HG03066 (cell line): Measurements from ENCODE around the gene MYCBPAP.
"Not testable (repeated sequence)": the region's sequence is repeated elsewhere in the genome, so short reads cannot be mapped to it uniquely, and the experiment has no call there.

ENCODE experiments used
- ATAC-seq: cut with Tn5 transposase; IDR thresholded peaks from one replicate; pipeline ENCODE4 v1.9.1; 2021; ENCODE audit warnings: low read depth; ENCODE audit not compliant: unreplicated experiment

MYCBPAP gene

DNA sequence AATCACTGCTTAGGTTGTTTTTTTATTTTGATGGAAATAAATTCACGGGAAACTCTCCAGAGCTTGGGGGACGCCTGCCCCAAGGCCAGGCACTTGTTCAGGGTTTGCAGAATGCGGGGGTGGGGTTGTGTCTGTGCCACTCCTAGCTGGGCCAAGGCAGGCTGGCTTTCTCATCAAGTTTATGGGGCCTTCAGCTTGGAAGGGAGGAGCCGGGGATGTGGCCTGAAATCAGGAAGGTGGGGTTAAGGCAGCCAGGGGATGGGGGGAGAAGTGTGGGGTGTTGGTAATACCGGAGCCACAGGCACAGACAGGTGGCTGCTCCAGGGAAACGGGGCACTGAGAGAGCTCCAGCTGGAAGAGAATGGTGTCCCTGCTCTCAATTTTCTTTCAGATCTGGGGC lies 37.8 kb upstream of the MYCBPAP start:
- no peak for ATAC-seq

DNA sequence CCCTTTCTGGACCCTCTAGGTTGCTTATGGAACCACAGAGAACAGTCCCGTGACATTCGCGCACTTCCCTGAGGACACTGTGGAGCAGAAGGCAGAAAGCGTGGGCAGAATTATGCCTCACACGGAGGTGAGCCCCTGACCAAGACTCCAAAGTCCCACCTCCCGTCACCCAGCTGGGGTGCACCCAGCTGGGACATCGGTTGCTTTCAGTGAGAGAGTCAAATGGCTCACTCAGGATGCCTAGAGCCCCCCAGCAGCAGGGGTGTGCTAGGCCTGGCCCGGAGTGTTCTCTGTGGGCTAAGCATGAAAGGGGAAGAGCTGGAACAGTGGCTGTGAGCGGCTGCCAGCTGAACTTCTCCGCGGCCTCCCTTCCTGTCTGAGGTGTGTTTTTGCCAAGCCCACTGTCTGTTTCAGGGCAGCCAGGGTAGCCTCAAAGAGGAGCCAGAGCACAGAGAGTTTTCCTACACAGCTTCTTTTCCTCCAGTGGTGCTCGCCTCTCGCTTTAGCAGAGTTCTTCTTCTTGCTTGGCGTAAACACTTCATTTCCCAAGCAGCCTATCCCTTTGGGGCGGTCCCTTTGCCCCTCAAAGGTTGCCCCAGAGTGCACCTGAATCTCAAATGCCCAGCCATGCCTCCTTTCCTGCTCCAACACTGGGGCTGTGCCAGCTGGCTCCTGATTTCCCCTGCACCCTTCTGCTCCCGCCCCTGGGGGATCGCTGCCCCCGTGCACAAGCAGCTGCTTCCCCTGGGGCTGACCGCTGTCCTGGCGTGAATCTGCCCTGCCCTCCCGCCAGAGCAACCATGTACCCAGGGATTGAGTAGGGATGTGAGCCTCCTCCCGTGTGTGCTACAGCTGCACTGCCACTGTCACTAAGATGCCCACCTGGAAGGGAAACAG lies 37.0 kb upstream of the MYCBPAP start:
- ATAC-seq = no peak

DNA sequence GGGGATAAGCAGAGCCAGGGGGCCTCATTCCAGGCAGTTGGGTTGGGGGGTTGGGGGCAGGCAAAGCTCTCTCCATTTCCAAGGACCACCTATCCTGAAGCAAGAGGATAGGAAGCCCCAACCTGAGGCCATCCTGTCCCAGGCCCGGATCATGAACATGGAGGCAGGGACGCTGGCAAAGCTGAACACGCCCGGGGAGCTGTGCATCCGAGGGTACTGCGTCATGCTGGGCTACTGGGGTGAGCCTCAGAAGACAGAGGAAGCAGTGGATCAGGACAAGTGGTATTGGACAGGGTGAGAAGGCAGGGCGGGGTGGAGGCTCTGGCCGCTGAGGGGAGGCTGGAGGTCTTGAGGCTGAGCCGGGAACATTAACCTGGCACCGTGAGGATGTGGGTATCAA lies 36.0 kb upstream of the MYCBPAP start:
- no peak for ATAC-seq

DNA sequence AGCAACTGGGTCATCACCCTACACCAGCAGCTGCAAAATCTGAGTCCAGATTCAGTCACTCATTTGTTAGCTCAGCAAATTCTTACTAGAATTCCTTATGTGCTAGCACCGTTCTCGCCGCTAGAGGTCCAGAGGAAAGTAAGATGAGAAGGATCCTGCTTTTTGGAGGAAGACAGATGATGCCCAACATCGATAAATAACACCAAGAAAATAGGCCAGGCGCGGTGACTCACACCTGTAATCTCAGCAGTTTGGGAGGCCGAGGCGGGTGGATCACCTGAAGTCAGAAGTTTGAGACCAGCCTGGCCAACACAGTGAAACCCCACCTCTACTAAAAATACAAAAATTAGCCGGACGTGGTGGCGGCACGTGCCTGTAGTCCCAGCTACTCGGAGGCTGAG lies 35.5 kb upstream of the MYCBPAP start:
- ATAC-seq = not testable (repeated sequence)

DNA sequence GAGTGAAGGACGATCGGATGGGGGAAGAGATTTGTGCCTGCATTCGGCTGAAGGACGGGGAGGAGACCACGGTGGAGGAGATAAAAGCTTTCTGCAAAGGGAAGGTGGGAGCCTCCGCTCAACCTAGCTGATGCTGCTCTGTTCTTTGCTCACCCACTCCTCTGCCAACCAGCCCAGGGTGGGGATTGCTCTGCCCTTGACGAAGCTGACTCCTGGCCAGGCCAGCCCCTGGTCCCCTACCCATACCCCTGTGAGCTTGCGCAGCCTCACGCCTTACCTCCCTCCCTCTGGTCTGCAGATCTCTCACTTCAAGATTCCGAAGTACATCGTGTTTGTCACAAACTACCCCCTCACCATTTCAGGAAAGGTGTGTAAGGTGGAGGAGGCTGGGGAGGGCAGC lies 34.3 kb upstream of the MYCBPAP start:
- ATAC-seq = no peak

DNA sequence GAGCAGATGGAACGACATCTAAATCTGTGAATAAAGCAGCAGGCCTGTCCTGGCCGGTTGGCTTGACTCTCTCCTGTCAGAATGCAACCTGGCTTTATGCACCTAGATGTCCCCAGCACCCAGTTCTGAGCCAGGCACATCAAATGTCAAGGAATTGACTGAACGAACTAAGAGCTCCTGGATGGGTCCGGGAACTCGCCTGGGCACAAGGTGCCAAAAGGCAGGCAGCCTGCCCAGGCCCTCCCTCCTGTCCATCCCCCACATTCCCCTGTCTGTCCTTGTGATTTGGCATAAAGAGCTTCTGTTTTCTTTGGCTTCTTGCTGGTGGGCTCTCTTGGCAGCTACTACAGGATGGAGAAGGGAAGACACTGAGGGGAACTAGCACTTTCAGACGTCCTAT lies 33.7 kb upstream of the MYCBPAP start:
- no peak for ATAC-seq

DNA sequence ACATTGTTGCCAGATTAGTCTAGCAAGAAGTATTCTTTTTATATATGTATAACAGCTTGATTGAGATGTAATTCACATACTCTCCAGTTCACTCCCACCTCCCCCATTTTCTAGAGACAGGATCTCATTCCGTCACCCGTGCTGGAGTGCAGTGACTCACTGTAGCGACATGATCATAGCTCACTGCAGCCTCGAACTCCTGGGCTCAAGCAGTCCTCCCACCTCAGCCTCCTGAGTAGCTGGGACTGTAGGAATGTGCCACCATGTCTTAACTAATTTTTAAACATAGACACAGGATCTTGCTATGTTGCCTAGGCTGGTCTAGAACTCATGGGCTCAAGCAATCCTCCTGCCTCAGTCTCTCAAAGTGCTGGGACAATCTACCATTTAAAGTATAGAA lies 32.9 kb upstream of the MYCBPAP start:
- ATAC-seq = no peak

DNA sequence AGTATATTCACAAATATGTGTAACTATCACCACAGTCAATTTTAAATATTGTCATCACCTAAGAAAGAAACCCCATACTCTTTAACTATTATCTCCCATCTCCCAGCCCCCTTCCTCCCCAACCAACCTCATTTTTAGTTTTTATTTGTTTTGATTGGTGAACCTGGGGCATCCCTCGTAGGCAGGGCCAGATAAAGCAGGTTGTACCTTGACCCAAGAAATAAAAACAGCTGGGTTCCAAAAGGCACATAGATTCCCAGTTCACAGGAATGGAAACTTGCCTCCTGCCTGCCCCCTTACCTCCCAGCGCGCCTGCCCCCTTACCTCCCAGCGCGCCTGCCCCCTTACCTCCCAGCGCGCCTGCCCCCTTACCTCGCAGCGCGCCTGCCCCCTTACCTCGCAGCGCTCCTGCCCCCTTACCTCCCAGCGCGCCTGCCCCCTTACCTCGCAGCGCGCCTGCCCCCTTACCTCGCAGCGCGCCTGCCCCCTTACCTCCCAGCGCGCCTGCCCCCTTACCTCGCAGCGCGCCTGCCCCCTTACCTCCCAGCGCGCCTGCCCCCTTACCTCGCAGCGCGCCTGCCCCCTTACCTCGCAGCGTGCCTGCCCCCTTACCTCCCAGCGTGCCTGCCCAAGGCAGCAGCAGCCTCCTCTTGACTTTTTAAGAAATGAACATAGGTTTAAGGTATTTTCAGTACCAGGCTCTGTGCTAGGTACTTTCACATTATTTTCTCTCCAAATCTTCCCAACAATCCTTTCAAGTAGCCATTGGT lies 32.3 kb upstream of the MYCBPAP start:
- ATAC-seq = not testable (repeated sequence)

DNA sequence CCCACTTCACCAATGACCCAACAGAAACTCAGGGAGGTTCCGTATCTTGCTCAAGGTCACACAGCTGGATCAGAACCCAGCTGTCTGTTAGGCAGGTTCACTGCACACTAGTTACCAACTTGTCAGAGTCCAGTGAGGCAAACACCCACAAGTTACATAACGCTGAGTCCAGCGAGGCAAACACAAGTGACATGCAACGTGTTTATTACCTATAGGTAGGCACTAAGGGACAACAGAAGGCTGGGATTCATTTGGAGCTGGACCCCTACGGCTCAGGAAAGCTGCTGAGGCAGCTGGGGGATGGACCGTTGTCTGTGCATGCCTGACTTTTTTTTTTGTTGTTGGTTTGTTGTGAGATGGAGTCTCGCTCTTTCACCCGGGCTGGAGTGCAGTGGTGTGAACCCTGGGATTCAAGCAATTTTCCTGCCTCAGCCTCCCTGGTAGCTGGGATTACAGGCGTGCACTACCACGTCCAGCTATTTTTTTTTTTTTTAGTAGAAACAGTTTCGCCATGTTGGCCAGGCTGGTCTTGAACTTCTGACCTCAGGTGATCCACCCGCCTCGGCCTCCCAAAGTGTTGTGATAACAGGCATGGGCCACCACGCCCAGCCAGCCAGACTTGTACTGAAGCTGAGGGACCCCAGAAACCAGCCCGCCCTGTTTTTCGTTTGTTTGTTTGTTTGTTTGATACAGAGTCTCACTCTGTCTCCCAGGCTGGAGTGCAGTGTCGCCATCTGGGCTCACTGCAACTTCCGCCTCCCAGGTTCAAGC lies 31.5 kb upstream of the MYCBPAP start:
- ATAC-seq = no peak

DNA sequence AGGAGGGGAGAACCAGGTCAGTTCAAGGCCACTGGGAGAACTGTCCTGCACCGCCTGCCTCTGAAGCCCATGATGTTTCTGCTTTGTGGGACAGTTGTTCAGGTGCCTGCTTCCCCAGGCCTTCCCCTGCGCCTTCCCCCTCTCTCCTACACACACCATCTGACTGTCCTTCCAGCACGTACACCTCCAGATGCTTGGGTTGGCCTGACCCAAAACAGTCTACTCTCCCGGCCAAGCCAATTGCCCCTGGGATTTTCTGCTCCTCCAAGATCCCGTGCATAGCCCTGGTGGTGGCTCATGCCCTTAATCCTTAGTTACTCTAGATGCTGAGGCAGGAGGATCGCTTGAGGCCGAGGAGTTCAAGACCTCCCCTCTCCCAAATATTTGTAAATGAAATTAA lies 30.3 kb upstream of the MYCBPAP start:
- no peak for ATAC-seq

DNA sequence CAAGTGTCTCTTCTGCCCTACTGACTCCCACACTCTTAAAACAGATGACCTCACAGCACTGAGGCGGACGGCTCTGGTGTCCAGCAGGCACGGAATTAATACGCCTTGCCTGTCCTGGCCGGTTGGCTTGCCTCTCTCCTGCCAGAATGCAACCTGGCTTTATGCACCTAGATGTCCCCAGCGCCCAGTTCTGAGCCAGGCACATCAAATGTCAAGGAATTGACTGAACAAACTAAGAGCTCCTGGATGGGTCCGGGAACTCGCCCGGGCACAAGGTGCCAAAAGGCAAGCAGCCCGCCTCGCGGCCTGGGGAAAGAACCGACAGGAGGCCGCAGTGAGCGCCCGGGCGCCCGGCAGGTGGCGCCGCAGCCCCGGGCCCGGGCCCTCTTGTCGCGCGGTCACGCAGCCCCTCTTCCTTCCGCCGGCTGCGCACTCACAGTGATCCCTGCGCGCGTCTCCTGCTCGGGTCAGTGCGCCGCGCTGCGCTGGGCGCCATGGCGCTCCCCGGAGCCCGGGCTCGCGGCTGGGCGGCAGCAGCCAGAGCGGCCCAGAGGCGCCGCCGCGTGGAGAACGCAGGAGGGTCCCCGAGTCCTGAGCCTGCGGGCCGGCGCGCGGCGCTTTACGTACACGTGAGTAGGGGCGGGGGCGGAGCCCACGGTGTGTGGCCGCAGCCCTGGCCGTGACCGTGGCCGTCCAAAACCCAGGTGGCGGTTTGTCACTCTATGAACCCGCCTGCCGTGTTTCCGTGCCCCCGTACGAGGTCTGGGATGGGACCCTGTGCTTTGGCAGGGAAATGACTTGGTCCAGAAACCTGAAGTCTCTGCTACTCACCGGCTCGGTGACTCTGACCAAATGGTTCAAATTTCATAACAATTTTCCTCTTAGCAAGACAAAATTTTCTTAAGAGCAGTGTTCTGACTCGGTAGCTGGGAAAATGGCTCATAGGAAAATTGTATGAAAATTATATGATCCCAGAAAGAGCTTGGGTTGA lies 29.6 kb upstream of the MYCBPAP start, which contains the start of gene RSAD1:
Gene RSAD1, plus strand, starts transcription at position 470 of the 991 bp plus-strand sequence. Its CDS starts 25 bp downstream, at position 495.
- ATAC-seq = peak; percentile 81

DNA sequence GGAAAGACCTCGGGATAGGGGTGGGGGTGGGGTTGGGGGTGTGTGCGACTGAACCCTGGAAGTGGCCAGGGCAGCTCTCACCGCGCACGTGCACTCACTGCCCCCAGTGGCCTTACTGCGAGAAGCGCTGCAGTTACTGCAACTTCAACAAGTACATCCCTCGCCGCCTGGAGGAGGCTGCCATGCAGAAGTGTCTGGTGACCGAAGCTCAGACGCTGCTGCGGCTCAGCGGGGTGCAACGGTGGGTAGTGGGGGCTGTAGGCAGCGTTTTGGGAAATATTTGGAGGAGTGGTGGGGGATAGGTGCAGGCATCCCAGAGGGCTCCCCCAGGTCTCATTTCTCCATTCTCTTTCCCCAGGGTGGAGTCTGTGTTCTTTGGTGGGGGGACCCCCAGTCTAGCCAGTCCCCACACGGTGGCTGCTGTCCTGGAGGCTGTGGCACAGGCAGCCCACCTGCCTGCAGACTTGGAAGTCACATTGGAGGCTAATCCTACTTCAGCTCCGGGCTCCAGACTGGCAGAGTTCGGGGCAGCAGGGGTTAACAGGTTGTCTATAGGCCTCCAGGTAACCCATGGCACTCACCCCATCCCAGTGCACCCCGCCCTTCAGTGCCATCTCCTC lies 28.6 kb upstream of the MYCBPAP start:
- ATAC-seq = peak; percentile 45

DNA sequence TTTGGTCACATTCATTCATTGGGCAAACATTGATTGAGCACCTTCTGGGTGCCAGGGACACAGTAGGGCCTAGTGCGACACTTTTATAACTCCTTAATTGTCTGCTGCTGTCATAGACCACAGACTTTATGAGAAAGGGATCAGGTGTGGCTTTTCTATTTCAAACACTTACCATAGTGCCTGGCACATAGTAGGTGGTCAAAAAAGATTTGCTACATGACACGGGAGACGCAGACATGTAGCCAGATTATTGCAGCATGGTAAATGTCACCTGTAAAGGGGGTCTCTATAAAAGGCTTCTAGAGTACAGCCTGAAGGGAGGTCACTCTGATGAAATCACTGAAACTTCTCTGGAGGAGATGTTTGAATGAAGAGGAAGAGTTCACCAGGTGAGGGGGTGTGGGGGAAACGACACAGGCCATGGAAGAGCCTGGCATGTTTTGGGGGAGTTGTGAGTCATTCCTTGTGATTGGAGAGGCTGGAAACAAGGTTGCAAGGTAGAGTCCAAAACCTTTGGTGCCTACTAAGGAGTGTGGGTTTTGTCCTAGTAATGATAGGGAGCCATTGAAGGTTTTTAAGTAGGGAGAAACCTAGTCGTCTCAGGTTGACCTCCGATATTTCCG lies 28.0 kb upstream of the MYCBPAP start:
- no peak for ATAC-seq

DNA sequence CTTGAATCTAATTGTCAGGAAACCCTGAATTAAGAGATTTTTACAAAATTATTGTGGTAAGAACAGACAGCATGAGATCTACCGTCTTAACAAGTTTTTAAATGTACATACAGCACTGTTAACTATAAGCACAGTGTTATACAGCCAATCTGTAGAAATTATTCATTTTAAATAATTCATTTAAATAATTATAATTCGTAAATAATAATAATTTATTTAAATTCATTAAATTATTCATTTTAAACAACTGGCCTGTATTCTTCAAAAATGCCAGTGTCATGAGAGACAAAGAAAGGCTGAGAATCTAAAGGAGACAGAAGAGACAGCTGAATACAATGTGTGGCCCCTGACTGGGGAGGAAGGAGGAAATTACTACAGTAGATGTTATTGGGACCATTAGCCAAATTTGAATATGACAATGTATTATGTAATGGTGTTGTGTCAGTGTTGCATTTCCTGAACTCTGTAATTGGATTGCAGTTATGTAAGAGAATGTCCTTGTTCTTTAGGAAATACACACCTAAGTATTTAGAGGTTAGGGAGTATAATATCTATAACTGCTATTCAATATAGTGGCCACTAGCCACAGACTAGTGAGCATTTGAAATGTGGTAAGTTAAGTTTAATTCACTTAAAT lies 27.3 kb upstream of the MYCBPAP start:
- ATAC-seq = no peak

DNA sequence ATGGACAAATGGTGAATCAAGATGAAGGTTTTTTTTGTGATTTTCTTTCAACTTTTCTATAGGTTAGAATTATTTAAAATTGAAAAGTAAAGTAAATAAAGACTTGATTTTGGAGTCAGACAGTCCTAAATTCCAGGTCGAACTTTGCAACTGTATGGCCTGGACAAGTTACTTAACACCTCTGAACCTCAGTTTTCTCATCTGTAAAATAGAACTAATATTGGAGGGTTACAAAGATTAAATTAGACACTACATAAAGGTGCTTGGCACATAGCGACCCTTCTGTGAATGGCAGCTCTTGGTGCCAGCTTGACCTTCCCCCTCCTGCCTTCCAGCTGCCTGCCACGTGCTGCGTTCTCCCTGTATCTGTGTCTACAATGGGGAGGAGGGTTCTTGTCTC lies 26.6 kb upstream of the MYCBPAP start:
- no peak for ATAC-seq

DNA sequence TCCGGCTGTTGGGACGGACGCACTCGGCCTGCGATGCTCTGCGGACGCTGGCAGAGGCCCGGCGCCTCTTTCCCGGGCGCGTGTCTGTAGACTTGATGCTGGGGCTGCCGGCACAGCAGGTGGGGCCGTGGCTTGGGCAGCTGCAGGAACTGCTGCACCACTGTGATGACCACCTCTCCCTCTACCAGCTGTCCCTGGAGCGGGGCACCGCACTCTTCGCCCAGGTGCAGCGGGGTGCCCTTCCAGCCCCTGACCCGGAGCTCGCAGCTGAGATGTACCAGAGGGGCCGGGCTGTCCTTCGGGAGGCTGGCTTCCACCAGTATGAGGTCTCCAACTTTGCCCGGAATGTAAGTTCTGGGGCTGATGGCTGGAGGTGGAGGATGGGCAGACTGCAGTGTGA lies 26.1 kb upstream of the MYCBPAP start:
- ATAC-seq = no peak

DNA sequence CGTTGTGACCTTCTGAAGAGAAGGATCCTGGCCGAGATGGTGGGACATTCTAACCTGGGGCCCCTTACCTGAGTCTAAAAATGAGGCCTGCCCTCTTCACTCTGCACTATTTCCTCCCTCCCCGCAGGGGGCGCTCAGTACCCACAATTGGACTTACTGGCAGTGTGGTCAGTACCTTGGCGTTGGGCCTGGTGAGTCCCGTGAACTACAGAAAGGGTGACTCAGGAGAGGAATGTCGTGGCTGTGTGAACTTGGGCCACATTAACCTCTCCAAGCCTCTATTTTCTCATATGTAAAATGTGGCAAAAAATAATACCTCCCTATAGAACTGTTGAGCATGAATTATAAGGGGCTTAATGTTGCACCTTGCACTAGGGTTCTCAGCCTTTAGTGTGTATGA lies 25.7 kb upstream of the MYCBPAP start:
- no peak for ATAC-seq

DNA sequence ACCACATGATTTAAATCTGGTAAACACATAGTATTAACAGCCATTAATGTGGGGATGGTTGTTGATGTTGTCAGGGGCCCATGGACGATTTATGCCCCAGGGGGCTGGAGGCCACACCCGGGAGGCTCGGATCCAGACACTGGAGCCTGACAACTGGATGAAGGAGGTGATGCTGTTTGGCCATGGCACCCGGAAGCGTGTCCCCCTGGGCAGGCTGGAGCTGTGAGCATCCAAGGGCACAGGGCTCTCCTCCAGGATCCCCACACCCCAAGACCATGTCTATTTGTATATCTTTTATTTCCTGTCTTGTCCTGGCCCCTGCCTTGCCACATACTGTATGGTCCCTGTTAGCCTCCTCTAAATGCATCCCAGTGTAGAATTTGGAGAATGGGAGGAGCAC lies 25.0 kb upstream of the MYCBPAP start:
- ATAC-seq = no peak
